Sigmoid colon (tissue), 7 donors: Measurements from ENCODE around the gene DPCD. TPM values are rescaled to one million over a fixed set of nuclear protein-coding genes. Genes with fewer than 3 reads are reported as not detected.

Experiments
- DNase-seq: peaks from one replicate; pipeline ENCODE4 v3.0.0-alpha.2; 2019
- H3K27ac ChIP-seq, 4 donors: fragments of 200-600 bp; sonication (generic); one replicate each; pipeline ENCODE4 v1.5.1; 2016 to 2019; ENCODE audit warnings: mild to moderate bottlenecking in 1 of 4
- H3K27me3 ChIP-seq, 3 donors: fragments of 200-600 bp; sonication (generic); one replicate each; pipeline ENCODE4 v1.5.1; 2019; ENCODE audit warnings: mild to moderate bottlenecking in 1 of 3
- H3K36me3 ChIP-seq, 4 donors: fragments of 200-600 bp; sonication (generic); one replicate each; pipeline ENCODE4 v1.5.1; 2016 to 2019
- H3K4me1 ChIP-seq, 4 donors: fragments of 200-600 bp; sonication (generic); one replicate each; pipeline ENCODE4 v1.5.1; 2017 to 2019
- H3K4me3 ChIP-seq, 4 donors: fragments of 200-600 bp; sonication (generic); one replicate each; pipeline ENCODE4 v1.5.1; 2017 to 2019; ENCODE audit warnings: mild to moderate bottlenecking in 2 of 4, moderate library complexity in 1 of 4
- H3K9me3 ChIP-seq, 4 donors: fragments of 200-600 bp in 3 of 4; sonication (generic) in 3 of 4; one replicate each; pipeline versions ENCODE4 v1.5.1 to v1.6.1; 2013 to 2019
- CTCF ChIP-seq, 4 experiments: fragments of 450-650 bp in 3 of 4; fragments of 200-600 bp in 1 of 4; IDR thresholded peaks; one replicate each; pipeline ENCODE4 v1.5.1; 2016 to 2019; ENCODE audit warnings: antibody characterized with exemption in 4 of 4, mild to moderate bottlenecking in 3 of 4, moderate library complexity in 2 of 4
- EP300 ChIP-seq, 4 donors: sonication (generic); formaldehyde crosslinking; IDR thresholded peaks; one replicate each; pipeline ENCODE4 v1.6.1; 2017; ENCODE audit warnings: antibody characterized with exemption in 4 of 4
- POLR2A ChIP-seq, 2 donors: fragments of 450-650 bp; IDR thresholded peaks; one replicate each; pipeline ENCODE4 v1.6.1; 2016; ENCODE audit warnings: antibody characterized with exemption in 2 of 2, mild to moderate bottlenecking in 2 of 2, moderate library complexity in 2 of 2
- POLR2AphosphoS5 ChIP-seq, 4 donors: sonication (generic); formaldehyde crosslinking; IDR thresholded peaks; one replicate each; pipeline ENCODE4 v1.6.1; 2017; ENCODE audit warnings: antibody characterized with exemption in 4 of 4
- WGBS, 2 donors: extraction: QIAGEN DNeasy Blood & Tissue Kit; methylation state at CpG; one replicate each; pipeline ENCODE4 v1.1.7; 2013; 5-methylcytosine and 5-hydroxymethylcytosine counted together
- intact Hi-C: fragments of 100-400 bp; cut with DNase I; formaldehyde crosslinking; loops from one replicate; pipeline ENCODE4 v1.15.1; 2023
- polyA plus RNA-seq, 3 donors: library from polyadenylated mRNA; stranded (reverse); fragments of 200-250 nt; gene quantifications; one replicate each; pipeline ENCODE4 v1.2.3, GENCODE V29; 2013
- total RNA-seq, 4 donors: library from RNA; depleted of rRNA; stranded (reverse); fragments of >200 nt; gene quantifications; one replicate each; pipeline ENCODE4 v1.1.0, GENCODE V29; 2016
- donor health status: healthy with polysubstance abuse.
- donor health status: Bipolar disorder and iron deficiency.
- donor health status: healthy.

Gene DPCD
- total and polyA plus RNA-seq, 7 donors = 13.2 to 80.2 (median 25.7) TPM

- Histone ChIP-seq H3K27ac (no peak overlapping the region), H3K4me1 (no peaks in the 10 kb centered on the region), H3K4me3 (no peak overlapping the region), H3K36me3 (peaks cover 8 to 52% (median 19%) of the 10 kb centered on the region in 4 donors), H3K9me3 (peaks cover 0 to 4% (median 3%) of the 10 kb centered on the region in 4 donors), H3K27me3 (no peaks in the 10 kb centered on the region)
- no peak for DNase-seq
- intact Hi-C loops = no loop called here
- TF ChIP-seq POLR2AphosphoS5 (IDR thresholded peaks at IDR 0.05) (no peak), EP300 (IDR thresholded peaks at IDR 0.05) (no peak), POLR2A (IDR thresholded peaks at IDR 0.05) (no peak), CTCF (IDR thresholded peaks at IDR 0.05) (no peak)
- 89 to 93% methylated on average over 7 of the region's 7 CpGs for WGBS, 2 donors
These were observed 10.8 kb upstream of the DPCD start for GRCh38 chr10:101577121-101577871.

- Histone ChIP-seq H3K36me3 (peaks cover 8 to 61% (median 22%) of the 10 kb centered on the region in 4 donors), H3K9me3 (no peaks in the 10 kb centered on the region), H3K27me3 (no peaks in the 10 kb centered on the region), H3K4me1 (no peaks in the 10 kb centered on the region), H3K27ac (no peak overlapping the region), H3K4me3 (no peak overlapping the region)
- WGBS, 2 donors = 84 to 94% methylated on average over 5 of the region's 5 CpGs
- no peak for DNase-seq
- intact Hi-C loops = no loop called here
- TF ChIP-seq POLR2AphosphoS5 (IDR thresholded peaks at IDR 0.05) = no peak
These were observed 9.9 kb upstream of the DPCD start for GRCh38 chr10:101578192-101578591.

- WGBS, 2 donors = 95 to 96% methylated on average over 13 of the region's 13 CpGs
- intact Hi-C loops = no loop called here
- no peak for DNase-seq
These were observed 9.2 kb upstream of the DPCD start for GRCh38 chr10:101578803-101579515.

GRCh38 chr10:101579516-101579870, 8.6 kb upstream of the DPCD start:
- WGBS, 2 donors = 97 to 98% methylated on average over 12 of the region's 12 CpGs
- no peaks in the 10 kb centered on the region for H3K4me1 ChIP-seq

More at GRCh38 chr10:101578803-101579515, 9.2 kb upstream of the DPCD start:
- Histone ChIP-seq H3K27ac (no peak overlapping the region), H3K36me3 (peaks cover 8 to 68% (median 22%) of the 10 kb centered on the region in 4 donors), H3K9me3 (no peaks in the 10 kb centered on the region), H3K27me3 (no peaks in the 10 kb centered on the region), H3K4me3 (no peak overlapping the region), H3K4me1 (no peaks in the 10 kb centered on the region)
- TF ChIP-seq CTCF (IDR thresholded peaks at IDR 0.05) = no peak

More at GRCh38 chr10:101579516-101579870, 8.6 kb upstream of the DPCD start:
- intact Hi-C loops = no loop called here
- no peak for TF ChIP-seq EP300 (IDR thresholded peaks at IDR 0.05)
- TF ChIP-seq POLR2A (IDR thresholded peaks at IDR 0.05) = no peak
- TF ChIP-seq CTCF (IDR thresholded peaks at IDR 0.05) = no peak
- no peak for TF ChIP-seq POLR2AphosphoS5 (IDR thresholded peaks at IDR 0.05)
- no peaks in the 10 kb centered on the region for H3K9me3 ChIP-seq
- no peak overlapping the region for H3K4me3 ChIP-seq
- no peak overlapping the region for H3K27ac ChIP-seq
- no peak for DNase-seq
- H3K36me3 ChIP-seq = peaks cover 8 to 70% (median 22%) of the 10 kb centered on the region in 4 donors
- no peaks in the 10 kb centered on the region for H3K27me3 ChIP-seq
